GM23248 (cell line): ENCODE data around the gene FAM162A.

Experiments used
- EZH2 ChIP-seq: fragments of 200-600 bp; sonication (generic); IDR thresholded peaks from 2 replicates; pipeline ENCODE4 v1.6.1; 2018; ENCODE audit warnings: antibody characterized with exemption, mild to moderate bottlenecking; ENCODE audit not compliant: insufficient read depth, poor library complexity, severe bottlenecking
- EZH2phosphoT487 ChIP-seq: fragments of 200-600 bp; sonication (generic); IDR thresholded peaks from 2 replicates; pipeline ENCODE4 v1.6.1; 2018; ENCODE audit warnings: antibody characterized with exemption, moderate library complexity, mild to moderate bottlenecking, low read depth; ENCODE audit not compliant: insufficient read depth

DNA sequence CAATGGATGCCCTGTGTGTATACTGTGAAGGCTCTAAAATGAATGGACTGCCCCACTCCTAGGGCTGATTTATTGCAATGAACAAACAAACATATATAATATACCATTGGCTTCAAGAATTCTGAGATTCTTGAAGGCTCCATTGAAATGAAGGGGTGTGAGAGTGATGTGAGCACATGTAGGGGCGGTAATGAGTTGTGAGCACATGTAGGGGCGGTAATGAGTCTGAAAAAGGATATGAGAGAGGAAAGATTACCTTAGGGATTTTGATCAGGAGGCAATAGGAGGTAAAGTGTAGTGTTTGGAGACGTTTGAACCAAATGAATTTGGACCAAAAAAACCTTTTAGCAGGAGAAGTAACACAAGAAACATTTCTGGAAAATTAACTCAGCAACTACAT lies 3.7 kb downstream of the FAM162A start:
- TF ChIP-seq EZH2 (no peak), EZH2phosphoT487 (no peak)
